Hematopoietic multipotent progenitor cell treated with erythropoietin and hydrocortisone succinate and interleukin-3 and kit ligand, for 6 days (in vitro differentiated cells): Measurements from ENCODE around the gene ELAVL4.

Source experiments
- DNase-seq: peaks from one replicate; pipeline ENCODE4 v3.0.0-alpha.2; 2015

ELAVL4 gene

DNA sequence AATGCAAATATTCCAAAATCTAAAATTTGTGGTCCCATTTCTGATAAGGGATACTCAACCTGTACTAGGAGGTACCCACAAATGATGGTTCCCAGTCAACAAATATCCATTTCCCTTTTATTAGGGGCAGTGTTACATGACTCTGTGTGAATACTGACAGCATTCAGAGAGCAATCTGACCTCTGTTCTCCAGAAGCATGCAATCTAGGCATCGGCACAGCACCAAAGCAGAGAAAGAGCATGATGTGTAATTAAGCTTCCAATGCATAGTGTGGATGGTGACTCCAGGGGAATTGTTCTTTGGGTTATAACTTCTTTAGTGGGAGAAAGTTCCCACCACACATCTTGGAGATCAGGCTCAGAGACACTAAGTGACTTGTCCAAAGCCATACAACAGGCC, 71.6 kb downstream of the ELAVL4 start:
- no peak for DNase-seq

DNA sequence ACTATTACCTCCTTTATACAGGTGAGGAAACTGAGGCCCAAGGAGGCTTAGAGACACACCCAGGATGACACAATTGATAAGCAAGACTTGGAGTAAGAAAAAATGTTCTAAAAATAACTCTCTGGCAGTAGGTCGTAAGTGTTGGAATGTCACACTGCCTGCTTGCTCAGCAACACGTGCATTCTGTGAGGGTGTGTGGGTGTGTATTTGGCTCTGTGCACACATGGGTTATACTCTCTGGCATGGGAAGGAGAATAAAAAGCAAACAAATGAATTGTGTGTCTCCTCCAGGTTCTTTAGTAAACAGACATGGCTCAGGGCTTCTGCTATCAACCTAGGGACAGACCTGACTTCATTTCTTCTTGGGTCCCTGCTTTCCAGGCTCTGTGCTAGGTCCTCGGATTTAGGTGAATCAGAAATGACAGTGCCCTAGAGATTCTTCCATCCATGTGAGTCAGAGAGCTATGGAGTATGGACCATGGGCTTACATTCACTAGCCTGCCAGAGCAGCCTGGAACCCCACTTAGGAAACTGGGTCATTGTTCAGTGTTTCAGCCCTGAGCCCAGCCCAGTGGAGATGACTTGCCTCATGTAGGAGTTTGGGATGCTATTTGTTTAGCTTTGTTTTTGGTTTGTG, 72.4 kb downstream of the ELAVL4 start:
- no peak for DNase-seq

DNA sequence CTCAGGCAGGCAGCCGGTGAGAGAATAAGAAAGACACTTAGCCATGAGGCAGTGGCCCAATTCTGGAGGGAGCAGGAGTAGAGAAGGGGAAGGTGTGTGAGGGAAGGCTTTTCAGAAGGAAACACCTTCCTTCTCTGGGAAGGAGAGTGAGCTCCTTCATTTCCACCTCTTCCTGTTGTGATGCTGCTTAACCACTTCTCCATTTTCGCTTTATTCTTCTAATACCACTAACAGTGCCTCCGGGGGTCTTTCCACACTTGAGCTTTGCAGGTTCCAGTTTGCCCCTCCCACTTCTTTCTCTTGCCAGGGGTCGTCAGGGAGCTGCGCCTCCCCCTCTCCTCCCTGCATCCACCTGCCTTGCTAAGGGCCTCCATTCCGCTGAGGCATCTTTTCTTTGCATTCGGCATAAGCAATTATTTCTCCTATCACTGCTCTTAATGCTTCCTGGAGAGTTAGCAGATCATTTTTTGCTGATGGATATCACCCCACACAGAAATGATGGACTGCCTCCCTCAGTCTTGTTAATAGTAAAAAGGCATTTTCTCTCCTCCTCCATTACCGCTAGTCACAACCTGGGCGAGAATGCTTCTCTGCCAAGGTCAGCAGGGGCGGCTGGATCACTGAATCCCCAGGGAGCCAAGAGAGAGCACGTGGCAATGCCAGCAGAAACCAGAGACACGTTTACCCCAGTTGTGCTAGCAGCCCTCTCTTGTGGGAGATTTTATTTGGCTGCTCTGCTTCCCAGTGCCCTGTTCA, 74.8 kb downstream of the ELAVL4 start:
- peak; percentile 5 for DNase-seq

DNA sequence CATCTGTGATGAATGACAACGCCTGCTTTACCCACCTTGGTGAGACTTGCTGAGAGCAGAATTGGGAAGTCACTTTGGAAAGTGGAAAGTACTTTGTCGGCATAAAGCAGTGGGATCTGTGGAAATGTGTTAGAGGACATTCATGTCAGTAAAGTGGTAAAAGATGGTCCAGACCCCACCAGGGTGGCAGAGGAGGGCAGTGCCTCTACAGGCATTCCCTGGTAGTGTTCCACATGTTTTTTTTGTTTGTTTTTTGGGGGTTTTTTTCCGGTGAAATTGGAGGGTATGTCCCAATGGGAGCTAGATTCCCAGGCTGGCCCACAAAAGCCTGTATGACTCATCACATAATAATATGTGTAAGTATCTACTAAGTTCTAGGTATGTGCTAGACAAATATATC, 80.6 kb downstream of the ELAVL4 start:
- no peak for DNase-seq

DNA sequence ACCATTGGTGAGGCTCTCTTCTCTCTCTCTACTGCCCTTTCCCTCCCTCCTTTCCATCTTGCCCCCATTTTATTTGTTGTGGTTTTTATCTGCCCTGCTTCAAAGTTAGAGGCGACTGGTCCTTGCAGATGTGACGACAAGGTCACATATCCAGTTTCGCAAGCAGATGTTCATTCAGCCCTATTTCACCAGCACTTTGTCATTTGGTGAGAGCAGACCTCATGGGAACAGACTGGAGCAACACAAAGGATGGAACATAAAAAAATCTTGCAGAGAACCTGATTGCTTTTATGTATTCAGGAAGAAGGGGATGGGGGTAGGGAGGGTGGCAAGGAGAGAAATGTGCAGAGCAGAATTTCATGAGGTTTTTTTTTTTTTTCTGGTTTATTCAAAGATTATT, 84.3 kb downstream of the ELAVL4 start:
- DNase-seq = no peak

DNA sequence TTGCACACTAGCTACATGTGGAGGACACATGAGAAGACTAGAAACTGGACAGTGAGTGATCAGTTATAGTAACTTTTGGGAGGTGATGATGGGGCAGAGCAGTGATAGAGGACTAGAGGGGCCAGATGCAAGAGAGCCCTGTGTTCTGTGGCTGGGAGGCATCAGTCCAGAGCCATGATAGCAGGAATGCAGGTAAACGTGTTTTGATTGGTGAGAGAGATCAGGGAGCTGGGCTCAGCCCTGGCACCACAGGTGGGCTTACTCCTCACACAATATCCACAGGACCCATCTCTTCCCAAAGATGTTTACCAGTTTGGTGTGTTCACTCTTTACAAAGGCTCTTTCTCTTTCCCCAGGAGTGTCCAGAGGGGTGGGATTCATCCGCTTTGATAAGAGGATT, 86.5 kb downstream of the ELAVL4 start:
- no peak for DNase-seq

DNA sequence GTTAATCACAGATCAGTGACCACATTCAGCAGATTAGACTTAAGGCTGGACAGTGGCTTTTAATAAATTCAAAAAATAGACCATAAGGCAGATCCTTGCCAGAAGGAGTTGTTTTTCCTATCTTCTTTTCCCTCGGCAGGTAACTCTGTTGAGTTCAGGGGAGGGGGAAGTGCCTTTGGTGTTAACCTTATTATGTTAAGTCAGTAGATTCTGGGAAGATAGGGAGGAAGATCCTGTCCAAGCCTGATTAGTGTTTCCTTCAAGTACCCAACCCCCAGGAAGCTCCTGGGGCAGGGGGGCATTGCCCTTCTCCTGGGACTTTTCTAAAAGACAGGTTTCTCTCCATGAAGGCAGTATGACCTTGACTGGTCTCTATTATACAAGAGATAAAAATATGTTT, 87.4 kb downstream of the ELAVL4 start:
- no peak for DNase-seq

DNA sequence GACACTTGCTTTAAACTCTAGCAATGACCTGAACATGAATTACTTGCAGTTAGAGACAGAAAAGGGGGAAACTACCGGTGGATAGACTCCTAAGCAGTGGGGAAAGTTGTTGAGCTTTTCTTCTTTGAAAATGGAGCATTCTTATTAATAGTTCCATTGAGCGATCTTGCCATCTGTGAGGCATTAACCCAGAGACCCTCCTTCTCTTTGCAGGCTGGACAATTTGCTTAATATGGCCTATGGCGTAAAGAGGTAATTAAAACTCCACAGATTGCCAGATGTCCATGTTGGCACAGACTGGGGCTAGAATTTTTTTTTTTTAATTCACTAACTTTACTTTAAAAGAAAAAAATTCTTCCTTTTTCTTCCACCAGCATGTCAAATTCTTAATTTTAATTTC, 88.5 kb downstream of the ELAVL4 start:
- no peak for DNase-seq

DNA sequence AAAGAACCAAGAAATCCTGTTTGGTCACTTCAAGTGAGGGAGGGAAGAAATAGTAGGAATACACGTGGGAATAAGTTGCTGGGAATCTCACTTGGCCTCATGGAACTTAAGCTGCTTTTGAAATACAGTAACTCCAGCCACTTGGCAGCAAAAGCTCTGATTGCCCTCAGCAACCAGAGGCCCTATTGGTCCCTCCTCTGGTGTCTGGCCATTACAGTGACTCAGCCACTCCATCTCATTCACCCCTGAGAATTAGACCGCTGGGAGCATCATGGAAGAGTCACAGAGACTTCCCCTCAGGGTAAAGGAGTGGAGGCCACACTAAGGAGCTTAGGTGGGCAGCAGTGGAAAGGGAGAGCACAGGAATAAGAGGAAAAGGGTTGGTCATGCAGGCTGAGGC, 99.6 kb downstream of the ELAVL4 start:
- DNase-seq = no peak

DNA sequence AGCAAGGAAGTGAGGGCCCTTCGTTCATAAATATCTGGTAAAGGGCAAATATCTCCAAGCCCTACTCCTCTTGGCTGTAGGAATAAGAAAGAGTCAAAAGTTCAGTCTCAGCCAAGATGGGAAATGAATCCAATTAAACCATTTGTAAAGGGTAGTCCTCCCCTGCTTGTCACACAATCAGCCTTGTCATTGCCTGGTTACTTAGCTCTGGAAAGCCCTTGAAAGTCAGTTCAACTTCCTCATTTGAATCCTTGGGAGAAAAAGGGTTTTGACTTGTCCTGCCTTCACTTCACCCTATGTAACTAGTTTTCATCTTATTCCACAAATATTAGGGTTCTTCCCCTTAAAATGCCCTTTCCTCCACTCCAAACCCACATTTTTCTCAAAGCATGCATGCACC, 100.0 kb downstream of the ELAVL4 start:
- DNase-seq = peak; percentile 2

DNA sequence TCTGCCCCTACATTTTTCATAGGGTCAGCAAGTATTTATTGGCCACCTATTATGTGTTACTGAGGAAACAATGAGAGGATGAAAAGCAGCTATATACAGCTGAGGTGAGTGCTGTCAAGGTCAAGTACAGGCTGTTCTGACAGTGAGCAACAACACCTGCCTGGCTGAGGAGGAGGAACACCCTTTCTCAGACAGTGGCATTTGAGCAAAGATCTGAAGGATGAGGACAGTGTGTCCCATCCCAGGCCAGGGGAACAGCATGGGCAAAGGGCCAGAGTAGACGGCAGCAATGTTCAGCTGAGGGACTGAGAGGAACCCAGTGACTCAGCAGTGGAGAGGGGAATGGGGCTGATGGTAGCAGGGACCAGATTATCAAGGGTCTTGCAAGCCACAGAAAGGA, 101.0 kb downstream of the ELAVL4 start:
- DNase-seq = no peak

DNA sequence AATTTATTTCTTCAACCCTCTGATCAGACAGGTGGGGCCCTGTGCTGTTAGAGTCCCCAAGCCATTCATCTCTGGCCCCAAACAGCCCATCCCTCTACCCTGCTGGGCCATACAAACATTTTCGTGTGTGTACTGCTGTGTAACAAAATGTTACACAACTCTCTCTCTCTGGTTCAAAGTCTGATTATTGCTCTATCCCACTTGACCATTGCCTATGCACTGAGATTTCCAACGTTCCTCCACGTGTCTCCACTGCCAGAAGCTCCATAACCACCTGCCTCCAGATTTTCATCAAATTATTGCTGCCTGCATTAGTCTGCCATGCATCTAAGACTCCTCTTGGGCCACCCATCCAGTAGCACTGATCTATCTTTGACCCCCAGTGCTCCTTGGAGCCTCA, 104.8 kb downstream of the ELAVL4 start:
- no peak for DNase-seq

DNA sequence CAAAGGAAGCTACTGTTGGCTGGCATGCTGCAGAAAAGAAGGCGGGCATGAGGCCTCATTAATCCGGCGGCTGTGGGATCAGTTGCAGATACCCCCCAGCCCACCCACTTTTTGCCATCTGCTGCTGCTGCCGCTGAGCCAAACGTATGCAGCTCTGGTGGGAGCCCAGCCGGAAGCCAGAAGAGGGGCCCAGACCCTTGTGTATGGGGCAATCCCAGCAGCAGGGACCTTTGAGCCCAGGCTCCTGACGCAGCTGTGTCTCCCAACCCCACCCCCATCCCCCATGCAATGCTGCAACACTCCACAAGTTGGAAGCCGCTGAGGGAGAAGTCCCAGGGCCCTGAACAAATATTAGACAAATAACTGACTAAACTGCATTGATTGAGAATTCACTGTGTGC, 106.0 kb downstream of the ELAVL4 start:
- DNase-seq = peak; percentile 9

DNA sequence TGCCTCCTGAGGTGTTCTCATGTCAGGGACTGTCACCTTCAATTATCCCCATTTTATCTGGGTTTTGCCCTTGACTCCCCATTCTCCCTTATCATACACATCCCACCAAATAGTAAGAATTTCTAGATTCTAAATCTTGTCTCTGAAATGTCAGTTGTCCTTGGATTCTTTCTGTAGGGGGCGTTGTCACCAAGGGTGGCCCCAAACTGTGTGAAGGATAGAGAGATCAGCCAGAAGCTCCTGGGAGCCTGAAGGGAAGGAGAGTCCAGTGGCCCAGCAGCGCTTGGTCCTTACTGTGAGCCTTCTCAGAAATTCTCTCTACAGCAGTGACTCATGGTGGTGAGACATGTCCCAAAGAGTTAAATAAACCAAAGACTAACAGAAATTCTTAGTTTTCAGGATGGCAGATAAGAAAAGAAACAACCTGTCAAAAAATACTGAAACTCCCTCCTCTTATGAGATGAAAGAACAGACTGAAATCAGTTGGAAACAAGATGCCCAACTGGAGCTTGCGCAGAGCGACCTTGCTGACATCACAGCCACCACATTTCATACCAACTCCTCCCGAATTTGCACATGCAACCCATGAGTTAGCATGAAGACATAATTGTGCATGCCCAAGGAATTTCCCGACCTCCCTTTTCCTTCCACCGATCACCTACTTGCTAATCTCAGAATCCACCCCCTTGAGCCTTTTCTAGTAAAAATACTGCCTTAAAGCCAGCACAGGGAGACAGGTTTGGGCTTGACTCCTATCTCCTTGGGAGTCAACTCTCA, 109.8 kb downstream of the ELAVL4 start:
- no peak for DNase-seq

DNA sequence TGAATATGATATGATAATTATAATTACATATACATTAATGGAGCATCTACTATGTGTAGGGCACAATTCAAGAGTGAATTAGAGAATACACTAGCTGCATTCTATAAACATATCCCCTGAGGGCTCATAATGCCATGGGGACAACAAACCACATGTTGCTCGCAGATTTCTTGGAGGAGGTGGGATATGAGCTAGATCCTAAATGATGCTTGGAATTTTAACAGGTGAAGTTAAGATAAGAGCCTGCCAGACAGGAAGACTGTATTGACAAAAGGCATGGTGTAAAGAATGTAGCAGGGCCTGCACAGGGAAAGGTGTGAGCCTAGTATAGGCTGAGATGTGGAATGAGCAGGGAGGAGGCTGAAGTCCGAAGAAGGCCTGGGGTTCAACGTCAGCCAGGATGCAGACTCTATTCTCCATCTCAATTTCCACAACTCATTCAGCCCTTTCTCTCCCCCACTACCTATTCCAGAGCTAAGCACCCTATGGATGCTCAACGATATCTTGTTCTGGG, 120.2 kb downstream of the ELAVL4 start:
- no peak for DNase-seq

DNA sequence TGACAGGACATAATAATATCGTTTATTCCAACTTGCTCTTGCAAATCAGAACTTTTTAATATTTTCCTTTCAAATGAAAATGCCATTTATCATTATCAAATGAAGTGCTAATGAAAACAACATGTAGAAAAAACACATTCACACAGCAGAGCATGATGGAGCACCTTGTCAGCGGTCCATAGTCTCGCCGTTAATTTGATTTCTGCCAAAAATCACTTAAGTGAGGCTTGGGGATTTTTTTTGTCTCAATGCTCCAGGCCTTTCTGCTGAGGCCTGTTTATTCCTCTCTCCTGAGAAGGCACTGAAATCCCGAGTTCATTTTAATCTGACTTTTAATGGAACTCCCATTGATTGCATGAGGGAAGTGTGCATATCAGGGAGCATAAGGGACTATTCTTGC, 122.5 kb downstream of the ELAVL4 start:
- DNase-seq = no peak

DNA sequence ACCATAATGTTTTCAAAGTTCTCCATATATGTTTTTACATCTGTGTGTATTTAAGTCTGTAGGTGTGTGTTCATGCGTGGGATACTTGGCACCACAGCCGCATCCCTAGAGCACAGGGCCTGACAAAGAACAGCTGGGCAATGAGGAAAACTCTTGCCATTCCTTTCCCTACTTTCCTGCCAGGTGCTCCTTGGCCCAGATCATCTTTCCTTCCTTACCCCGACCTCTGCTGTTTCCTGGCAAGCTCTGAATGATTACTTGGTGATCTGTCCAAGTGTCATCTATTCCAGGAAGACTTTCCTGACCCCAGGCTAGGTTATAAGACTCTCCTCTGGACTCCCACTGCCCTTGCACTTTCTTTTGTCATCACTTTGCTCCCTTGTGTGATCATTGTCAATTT, 123.6 kb downstream of the ELAVL4 start:
- no peak for DNase-seq

DNA sequence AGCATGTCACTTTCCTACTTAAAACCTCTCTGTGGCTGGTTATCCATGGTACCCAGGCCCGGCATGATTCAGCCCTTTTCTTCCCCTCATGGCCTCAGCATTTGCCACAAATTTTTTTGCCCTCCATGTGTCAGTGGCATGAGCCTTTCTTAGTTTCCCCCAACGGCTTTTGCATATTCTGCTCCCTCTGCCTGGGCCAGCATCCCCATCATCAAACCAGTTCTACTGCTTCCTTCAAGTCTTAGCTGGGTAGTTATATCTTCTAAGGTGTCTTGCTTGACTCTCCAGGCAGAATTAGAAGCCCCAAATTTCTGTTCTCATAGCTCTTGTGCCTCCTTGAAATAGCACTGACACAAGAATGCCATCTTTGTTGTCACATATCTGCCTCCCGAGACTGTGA, 127.9 kb downstream of the ELAVL4 start:
- no peak for DNase-seq

DNA sequence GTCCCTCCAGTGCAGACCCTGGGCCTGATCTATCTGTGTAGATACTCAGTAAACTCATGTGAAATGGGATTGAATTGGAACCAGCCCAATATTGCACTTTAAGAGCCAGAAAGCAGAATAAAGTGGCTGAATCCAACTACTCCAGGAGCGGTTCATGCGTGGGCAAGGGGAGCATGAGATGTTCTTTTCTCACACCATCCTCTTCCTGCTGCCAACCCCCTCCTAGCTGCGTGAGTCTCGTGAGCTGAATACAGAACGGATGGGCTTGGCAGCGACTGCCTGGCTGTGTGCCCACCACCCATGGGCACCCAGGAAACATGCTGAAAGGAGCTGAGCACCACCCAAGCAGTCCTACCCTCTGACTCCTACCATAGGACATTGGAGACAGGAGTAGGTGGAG, 128.3 kb downstream of the ELAVL4 start:
- no peak for DNase-seq

DNA sequence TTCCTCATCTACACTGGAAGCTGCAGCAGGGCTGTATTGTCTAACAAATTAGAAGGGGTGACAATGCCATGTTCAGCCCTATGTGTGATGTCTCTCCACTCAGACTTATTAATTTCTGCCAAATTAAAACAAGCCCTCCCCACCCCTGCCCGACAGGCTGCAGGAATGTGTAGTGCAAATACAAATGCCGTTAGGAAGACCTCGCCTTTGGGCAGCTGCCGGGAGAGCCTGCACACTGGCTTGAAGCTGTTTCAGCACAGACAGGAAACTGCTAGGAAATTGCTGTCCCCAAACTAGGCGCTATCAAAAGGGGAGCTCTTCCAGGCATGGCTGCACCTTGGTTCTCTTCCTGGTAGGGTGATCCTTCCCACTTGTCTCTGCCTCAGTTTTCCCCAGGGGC, 135.2 kb downstream of the ELAVL4 start:
- no peak for DNase-seq

DNA sequence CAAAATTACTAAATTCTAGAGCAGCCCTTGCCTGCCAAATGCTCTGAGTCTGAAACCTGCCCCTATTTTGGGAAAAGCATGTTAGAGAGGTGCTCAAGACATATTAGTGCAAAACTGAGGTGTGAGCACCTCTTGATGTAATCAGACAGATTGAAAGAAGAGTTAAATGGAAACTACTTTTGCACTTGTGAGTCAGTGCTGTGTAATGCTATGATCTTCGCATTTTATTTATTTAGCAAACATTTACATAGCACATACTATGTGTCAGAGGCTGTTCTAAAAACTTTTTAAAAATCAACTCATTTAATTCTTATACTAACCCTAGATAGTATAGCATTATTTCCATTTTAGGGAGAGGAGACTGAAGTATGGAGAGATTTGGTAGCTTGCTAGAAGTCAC, 138.1 kb downstream of the ELAVL4 start:
- no peak for DNase-seq

DNA sequence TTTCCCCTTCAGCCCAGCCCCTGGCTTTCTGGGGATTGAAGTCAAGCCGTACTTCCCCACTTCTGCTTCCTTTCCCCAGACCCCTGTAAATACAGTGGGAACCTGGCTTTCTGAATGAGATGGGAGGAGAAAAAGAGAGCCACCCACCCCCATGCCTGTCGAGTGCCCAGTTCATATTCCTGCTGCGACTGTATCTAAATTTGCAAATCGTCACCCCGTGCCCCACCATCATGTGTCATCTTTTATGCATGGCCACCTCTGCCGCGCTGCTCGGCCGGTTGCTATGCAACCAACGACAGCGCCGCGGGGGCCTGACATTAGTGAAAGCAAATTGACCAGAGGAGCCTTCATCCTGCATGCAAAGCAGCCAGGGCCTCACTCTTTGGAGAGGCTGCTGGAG, 143.0 kb downstream of the ELAVL4 start:
- DNase-seq = no peak

DNA sequence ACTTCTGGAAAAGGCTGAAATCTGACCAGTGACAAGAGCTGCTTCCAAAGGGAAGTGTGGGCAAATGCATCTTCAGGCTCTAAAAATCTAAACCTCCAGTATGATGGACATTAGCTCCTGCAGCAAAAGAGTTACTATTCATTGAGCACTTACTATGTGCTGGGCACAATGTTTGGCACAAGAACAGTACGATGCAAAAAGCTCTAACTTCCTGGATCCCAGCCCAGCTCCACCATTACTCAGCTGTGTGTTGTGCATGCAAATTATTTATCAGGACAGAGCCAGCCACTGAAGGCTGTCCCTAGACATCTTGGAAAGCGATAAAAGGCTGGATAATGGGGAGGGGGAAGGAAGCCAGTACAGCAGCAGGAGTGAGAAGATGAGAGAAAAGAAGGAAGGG, 143.5 kb downstream of the ELAVL4 start:
- DNase-seq = no peak
